GM21786 (cell line): ENCODE data around the gene STK4.

Experiments used
- ATAC-seq: cut with Tn5 transposase; IDR thresholded peaks from one replicate; pipeline ENCODE4 v1.9.1; 2021; ENCODE audit not compliant: unreplicated experiment

Gene STK4

DNA sequence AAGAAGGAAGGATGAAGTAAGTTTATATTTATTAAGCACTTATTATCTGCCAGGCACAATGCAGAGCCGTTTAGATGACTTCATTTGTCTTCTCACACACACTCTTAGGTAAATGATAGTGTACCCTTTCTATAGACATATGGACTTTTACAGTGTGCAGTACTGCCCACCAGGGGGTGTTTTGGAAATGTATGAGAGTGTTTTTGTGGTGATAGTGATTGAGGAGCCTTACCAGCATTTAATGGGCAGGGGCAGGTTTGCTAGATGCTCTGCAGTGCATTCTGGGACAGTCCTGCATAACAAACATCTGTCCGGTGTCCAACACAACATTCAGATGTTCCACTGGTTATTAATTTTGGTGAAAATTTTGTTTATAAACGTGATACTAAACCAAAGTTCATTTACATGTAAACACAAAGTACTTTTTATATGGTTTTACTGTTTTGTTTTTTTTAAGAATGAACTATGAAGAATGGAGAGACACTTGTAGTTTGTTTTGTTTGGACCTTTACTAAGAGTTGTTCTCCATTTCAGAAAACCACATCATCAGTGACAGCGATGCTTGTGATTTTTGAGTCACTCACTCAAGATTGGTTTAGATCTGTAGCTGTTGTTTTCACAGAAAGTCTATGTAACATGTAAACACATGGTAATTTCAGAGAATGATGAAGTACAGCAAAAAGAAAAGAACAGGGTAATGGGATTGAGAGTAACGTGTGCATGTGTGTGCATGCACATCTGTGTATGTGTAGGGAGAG, 114.7 kb downstream of the STK4 start:
- no peak for ATAC-seq

DNA sequence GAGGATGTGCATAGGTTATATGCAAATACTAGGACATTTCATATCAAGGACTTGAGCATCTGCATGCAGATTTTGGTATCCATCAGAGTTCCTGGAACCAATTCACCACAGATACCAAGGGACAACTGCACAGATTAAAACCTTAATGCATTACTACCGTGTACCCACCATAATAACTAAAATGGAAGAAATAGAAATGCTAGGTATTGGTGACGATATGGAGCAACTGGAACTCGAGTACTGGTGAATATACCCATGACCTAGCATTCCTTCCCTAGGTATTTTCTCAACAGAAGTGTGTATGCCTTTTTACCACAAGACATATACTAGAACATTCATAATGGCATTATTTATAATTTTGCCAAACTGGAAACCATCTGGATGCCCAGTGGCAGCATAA, 116.2 kb downstream of the STK4 start:
- ATAC-seq: no peak

DNA sequence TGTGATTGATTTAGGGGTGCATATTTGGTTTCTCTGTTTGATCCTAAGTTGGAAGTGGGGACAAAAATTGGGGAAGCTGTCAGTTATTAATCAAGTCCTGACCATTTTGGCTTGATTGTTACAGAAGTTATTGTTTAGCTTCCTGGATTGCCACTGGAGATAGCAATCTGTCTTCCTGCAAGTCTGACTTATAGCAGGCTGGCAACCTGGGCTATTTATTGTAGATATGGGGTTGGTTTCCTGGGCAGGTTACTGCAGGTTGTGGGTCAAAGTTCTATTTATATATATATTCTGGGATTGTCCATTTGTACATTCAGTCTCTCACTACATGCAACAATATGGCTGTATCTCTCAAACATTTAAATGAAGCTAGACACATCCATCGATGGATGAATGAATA, 116.8 kb downstream of the STK4 start:
- no peak for ATAC-seq

DNA sequence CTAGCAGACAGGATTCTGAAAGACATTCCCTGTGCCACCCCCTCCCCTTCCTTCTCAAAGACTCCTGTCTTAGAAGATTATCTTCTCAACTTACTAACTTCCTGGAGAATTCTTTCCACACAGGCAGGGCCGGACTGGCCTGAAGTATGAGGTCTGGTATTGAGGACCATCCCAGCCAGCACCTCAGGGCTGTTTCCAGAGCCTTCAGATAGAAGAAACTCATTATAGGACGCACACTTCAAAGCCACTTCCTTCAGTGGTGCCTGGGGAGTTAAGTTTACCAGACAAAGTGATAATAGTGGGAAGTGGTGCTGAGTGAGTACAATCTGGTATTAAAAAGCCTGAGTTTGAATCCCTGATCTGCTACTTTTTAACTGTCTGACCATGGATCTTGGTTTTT, 119.0 kb downstream of the STK4 start:
- no peak for ATAC-seq

GRCh38 chr20:45085867-45086266, 119.6 kb downstream of the STK4 start:
- no peak for ATAC-seq

- no peak for ATAC-seq
Observed at GRCh38 chr20:45087097-45087790, 120.9 kb downstream of the STK4 start.

DNA sequence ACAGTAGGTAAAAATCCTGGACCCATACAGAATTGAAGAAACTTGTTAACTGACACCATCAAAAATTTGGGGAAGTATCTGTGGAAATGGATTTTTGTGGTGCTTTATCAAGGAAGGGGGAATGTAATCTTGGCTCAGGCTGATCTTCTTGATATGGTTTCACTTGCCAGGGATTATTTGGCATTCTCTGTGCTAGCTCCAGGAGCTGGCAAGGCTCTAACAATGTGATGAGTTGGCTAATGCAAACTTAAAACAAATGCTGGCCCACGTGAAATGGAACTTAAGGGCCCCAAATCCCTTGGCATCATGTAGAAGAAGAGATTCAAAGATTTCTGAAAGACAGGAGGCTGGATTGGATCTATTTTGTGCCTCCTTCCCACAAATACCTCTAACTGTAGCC, 121.5 kb downstream of the STK4 start:
- ATAC-seq: no peak

- no peak for ATAC-seq
Observed at GRCh38 chr20:45088247-45088646, 121.9 kb downstream of the STK4 start.

DNA sequence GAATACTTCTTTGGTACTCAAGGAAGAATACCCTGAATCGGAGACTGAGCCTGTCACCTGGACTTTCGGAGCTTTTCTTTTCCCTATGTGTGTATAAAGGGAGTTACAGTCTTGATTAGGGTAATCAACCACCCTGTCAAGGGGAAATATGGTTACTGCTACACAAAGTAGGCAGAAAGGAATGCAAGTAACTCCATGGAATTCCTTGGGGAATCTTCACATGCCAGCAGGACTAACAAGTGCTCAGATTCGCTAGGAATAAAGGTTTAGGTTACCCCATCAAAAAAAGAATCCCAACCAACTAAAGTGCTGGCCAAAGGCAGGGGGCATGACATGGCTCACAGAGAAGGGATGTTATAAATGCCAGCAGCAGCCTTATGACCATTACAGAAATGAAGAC, 124.2 kb downstream of the STK4 start:
- no peak for ATAC-seq

DNA sequence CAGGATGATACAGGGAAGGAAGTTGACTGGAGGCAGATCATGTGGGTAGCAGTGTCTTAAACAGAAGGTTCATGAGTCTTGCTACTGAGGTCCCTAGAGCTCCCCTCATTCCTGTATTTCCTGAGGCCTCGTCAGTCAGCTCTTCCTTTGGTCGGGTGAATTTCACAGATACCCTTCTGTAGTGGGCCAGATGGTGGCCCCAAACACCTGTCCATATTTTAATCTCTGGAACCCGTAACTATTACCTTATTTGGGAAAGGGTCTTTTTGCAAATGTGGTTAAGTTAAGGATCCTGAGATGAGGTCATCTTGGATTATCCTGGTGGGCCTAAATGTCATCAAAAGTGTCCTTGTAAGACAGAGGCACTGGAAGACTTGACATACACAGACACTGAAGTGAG, 125.1 kb downstream of the STK4 start:
- ATAC-seq: no peak

DNA sequence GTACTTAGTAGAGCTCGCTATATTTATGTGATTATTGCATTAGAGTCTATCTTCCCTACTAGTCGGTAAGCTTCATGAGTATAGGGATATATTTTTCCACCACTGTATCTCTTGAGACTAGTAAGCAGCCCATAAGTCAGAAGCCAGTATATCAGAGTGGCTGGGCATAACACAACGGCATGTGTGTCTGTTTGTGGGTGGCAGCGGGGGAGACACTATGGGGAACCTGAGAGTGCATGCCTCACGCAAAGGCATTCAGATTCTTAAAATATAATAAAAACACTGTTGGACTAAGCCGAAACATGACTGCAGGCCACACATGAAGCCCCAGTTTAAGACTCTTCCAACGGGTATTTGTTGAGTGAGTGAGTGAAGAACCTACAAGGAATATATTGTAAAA, 126.6 kb downstream of the STK4 start:
- ATAC-seq: no peak

DNA sequence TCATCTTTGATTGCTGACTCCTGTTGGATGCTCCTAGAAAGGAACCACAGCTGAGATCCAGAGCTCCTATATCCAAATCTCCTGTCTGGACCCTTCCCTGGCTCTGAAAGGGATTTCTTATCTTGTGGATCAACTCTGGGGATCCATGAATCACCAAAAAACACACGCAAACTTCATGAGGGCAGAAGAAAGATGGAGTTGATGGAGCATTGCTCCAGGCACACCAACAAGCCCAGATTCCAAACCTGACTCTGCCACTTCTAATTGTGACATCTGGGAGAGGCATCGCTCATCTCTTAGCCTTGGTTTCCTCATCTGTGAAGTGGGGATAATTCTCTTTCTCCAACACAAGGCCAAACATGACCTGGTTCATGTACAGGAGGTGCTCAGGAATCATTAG, 127.9 kb downstream of the STK4 start:
- ATAC-seq: no peak

- no peak for ATAC-seq
Observed at GRCh38 chr20:45094864-45095574, 128.7 kb downstream of the STK4 start.

DNA sequence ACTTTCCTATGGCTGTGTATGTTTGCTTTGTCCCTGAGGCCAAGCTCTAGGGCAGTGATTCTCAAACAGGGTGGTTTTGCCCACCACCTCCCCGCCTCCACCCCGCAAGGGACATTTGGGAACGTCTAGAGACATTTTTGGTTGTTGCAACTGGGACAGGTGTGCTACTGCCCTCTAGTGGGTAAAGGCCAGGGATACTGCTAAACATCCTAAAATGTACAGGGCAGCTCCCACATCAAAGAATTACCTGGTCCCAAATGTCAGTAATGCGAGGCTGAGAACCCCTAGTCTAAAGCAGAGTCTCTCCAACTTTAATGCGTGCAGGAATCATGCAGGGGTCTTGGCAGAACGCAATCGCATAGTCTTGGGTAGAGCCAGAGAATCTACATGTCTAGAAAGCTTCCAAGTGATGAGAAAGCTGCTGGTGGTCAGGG, 129.5 kb downstream of the STK4 start:
- ATAC-seq: no peak

DNA sequence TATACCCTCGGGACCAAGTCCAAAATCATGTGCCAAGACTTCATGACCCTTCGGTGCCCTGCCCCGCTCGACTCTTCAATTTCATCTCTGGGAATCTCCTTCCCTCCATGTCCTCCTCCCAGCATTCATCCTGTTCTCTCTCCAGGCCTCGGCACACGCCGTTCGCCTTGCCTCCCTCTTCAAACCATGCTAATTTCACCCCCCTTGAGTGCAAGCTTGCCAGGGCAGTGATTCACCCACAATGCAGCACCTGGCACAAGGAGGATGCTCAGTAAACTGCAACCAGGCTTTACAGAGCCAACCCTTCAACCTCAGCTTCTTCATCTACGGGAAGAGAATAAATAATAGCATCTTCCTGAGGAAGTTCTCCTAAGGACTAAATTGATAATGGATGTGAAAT, 130.5 kb downstream of the STK4 start:
- no peak for ATAC-seq

DNA sequence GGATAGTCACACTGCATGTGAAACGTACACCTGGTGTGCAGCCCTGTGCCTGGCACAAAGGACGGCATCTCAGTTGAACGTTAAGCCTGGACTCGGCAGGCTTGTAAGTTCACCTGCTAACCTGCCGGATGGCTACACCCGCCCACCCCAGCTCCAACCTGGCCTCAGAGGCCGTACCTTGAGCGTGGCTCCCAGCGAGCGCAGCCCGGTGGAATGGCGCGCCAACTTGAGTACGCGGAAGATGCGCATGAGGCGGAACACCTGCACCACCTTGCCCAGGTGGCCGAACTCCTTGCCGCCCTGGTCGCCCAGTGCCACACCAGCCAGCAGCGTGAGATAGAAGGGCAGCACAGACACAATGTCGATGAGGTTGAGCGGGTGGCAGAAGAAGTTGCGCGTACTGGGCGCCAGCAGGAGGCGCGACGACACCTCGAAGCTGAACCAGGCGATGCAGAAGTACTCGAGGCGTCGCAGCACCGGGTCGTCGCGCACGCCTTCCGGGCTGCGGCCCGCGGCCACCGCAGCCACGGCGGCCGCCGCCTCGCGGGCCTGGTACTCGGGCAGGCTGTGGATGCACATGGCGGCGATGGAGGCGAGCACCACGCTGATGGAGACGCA, 131.3 kb downstream of the STK4 start:
- no peak for ATAC-seq

DNA sequence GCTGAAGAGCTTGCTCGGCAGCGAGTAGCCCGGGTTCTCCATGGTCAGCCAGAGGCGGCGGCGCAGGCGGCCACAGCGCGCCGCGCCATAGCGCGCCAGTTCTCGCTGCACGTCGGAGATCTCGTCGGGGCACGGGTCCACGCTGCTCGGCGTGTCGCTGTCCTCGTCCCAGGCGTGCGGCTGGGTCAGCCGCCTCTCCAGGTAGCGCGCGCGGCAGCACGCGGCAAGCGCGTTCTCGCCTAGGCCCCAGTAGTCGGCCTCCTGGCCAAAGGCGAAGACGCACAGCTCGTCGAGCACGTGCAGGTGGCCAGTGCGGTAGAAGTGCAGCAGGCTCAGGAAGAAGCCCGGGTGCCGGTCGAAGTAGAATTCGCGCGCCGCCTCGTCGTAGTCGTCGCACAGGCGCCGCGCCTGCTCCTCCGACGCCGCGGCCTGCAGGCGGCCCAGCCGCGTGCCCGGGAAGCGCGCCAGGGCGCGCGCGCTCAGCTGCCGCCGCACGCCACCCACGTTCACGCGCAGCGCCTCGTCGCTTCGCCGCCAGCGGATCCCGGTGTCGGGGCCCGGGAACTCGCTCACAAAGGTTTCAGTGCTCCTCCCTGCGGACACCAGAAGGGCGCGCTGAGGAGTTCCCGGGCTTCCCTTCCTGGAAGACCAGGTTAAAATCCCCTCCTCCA, 131.9 kb downstream of the STK4 start:
- no peak for ATAC-seq

DNA sequence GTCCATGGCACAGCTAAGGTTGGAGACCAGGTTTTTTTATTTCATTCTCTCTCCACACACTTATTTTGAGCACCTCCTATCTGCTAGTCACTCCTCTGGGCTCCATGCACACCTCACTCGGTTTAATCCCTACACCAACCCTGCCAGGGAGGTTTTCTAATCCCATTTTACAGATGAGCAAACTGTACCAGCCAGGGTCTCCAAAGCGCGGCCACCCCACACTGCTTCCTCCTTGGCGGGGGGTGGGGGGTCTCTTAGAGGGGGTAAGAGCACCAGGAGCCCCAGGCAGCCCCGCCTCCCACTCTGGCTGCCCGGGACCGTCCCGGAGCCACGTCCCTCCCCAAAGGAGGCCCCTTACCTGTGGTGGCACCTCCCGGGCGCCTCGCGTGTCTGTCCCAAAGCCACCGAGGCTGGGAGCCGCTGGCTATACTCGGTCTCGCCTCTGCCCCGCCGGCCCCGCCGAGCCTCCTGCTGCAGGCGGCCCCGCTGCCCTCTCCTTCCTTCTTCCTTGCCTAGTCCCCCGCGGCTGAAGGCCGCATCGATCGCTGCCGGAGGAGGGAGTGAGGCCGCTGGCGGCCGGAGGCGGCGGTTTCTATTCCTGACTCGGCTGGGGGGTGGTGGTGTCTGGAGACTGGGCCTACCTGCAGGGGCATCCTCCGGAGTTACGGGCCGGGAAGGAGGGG, 134.4 kb downstream of the STK4 start, which contains the start of gene KCNS1:
KCNS1 (minus strand) TSS at position 565 of the 683 bp plus-strand sequence. CDS start 1,891 bp downstream, outside the sequence.
- no peak for ATAC-seq

DNA sequence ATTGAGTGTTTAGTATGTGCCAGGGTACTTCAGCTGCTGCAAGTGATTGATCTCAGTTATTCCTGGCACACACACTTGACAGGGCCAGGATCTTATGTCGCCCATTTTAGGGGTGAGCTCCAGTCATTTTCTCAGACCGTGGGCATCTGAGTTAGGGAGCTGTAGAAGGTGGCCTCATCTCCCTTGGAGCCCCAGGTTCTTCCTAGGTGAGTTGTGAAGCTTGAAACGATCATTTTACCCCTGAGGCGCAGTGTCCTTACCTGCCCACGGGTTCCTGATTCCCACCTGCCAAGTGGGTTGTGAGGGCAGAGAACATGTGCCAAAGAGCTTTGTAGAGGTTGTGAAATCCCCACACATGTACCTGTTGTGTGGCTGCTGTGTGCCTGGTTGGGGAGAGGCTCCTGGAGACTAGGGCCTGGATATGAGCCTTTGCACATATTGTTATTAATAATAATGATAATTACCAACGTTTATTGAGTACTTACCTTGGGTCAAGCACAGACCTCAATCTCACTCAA, 135.1 kb downstream of the STK4 start:
- ATAC-seq: no peak

DNA sequence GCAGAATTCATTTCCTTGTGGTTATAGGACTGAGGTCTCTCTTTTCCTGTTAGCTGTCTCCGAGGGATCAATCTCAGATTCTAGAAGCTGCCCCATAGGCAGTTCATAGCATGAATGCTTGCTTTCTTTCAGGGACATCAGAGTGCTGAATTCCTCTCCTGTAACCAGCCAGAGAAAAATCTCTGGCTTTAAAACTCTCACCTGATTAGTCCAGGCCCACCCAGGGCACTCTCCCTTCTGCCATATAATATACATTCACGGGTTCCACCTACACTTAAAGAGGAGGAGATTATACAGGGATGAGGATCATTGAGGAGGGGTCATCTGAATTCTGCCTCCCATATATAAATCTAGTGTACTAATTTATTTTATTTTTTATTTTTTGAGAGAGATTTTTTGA, 136.8 kb downstream of the STK4 start:
- ATAC-seq: no peak
